ENCODE data around the gene GPA33. TPM values are rescaled to one million over a fixed set of nuclear protein-coding genes. Genes with fewer than 3 reads are reported as not detected.

GPA33 gene
- polyA plus RNA-seq, 1 donor = 0.12 TPM

DNA sequence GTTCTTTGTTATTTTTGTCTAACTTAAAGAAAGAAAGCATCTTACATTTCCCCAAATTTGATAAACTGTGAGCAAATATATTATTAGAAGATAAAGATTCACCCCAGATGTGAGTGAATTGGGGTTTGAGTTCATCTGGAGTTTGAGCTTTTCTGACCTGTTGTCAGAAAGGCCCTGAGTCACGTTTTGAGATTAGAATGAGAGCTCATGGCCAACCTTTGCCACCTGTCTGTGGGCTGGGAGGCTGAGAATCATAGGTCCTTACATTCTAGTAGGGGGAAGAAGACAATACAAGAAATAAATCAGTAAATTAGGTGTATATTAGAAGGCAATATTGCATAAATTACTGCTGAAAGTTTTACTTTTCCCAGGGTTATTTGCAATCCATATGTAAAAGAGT is 26.0 kb upstream of the GPA33 start:
- no peak for DNase-seq

GRCh38 chr1:167115655-167116054 is 25.5 kb upstream of the GPA33 start:
- no peak for DNase-seq

DNA sequence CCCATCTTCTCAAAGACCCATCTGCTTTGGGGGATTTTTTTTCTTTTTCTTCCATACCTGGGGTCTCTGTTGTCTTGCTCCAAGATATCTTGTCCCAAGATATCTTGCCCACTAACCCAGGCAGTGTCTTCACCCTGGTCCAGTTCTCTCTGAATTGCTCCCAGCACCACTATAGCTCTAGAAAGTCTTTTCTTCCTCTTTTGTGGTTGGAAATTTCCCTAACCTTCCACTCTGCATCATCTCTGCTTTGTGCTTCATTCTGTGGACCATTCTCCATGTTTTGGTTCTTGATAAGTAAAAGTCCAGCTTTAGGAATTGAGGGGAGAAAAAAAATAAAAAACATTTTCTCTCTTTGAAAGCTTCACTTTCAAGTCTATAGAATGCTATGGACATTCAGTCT is 24.5 kb upstream of the GPA33 start:
- no peak for DNase-seq

DNA sequence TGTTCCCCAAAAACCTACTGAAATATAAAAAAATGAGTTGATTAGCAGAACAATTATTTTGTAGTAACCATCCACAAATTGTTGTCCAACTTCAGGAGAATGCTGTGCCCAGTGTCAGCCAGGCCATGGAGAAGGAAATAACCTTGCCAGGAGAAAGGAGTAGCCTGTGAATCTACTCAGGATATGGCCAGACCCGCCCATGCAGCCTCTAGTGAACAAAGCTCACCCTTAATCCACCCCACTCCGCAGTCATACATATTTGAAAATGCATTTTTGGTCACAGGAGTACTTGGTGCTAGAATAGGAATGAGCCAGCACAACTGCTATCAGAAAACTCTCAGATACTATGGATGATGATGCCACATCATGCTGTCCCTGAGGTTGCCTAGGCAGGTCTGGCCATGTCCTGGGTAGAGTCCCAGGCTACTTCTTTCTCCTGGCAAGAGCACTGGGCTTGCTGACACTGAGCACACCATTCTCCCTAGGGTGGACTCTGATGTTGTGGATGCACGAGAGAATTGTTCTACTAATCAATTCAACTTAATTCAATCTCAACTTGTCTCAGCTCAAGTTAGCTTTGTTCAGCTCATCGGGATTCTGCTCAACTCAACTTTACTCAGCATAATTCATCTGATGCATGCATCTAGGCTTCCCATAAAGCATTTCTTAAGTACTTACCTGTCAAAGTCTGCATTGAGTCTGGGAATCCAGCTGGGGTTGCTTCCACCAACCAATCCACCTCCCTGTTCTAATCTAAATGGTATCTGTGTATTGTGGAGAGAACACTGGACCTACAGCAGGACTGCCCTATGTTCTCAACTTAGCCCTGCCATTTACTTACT is 21.9 kb upstream of the GPA33 start:
- DNase-seq = no peak

- no peak for DNase-seq
These were observed 20.4 kb upstream of the GPA33 start for GRCh38 chr1:167110586-167110985.

- no peak for DNase-seq
These were observed 18.9 kb upstream of the GPA33 start for GRCh38 chr1:167109125-167109524.

DNA sequence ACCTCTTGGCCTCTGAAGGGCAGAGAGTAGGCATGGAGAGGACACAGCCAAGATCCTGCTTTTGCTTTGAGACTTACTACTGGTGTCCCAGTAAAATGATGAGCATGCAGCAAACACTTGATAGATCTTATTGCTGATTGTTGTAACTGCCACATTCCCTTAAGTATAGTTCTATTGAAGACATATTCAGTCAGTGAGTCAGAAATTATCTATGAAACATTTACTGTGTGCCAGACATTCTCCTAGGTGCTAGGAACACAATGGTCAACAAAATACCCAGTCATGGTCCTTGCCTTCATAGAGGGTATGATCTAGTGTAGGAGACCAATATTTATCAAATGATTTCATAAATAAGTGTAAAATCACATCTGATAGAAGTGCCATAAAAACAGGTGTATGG is 17.3 kb upstream of the GPA33 start:
- no peak for DNase-seq

DNA sequence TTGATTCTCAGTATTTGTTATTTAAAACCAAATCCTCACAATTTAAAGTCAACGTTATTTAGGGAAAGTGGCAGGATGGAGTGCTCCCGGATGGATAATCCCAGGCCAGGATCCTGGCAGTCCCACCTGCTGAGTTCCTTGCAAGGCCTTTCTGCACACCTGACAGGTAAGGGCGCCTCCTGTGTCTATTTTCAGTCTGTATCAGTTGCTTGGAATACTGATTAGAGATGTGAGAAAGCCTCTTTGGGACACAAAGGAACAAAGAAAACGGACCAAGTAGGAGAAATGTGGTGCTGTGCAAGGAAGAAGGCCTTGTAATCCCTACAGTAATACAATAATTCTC is 15.9 kb upstream of the GPA33 start:
- DNase-seq = no peak

DNA sequence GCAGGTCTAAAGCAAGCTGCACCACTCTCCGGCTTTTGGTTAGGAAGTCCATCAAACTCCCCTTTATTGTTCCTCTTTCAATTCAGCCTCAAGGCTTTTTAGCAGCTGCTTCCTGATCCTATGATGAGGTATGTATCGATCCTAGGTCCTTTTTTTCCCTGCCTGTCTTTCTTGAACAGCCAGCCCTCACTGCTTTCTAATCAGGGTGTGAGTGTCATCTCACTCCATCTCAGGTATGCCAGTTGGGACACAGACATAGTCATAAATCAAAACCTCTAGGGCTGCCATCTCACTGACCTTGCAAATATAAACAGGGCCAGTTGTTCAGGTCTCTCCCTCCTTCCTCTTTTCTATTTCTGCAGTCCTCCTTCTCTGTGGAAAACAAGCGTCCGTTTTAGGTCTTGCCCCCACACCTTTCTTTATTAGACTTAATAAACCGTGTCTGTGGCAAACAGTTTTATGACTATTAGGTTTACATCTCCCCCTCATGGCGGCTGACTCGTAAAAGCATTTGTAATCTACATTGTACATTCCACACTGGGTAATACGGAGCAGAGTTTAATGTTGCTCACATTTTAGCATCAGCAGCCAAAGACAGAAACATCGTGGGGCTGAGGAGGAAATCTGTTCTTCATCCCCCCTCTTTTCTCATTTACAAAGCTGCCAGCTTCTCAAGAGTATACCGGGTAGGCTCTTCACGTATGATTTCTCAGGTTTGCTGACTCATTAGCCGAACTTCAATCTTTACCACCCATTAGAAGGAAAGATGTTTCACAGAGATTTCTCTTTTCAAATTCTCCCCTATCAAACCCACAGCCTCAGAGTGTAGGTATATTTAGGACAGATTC is 15.3 kb upstream of the GPA33 start:
- no peak for DNase-seq

DNA sequence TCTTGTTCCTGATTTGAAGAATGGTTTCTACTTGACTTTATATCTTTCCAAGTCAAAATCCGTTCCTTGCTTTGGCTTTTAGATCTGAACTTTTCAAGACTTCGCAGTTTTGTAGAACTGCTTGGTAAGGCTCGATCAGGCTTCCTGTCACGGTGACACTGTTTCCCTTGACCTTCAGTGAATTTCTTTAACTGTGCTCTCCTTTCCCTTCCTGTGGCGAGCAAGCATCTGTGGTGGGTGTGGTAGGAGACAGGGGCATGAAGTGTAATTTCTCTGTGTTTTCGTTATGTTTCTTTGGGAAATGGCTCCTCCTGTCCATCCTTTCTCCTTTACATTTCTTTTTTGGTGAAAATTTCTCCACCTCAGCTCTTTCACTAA is 14.1 kb upstream of the GPA33 start:
- DNase-seq = no peak

- no peak for DNase-seq
These were observed 12.9 kb upstream of the GPA33 start for GRCh38 chr1:167102906-167103573.

- no peak for DNase-seq
These were observed 11.6 kb upstream of the GPA33 start for GRCh38 chr1:167101754-167102153.

GRCh38 chr1:167100730-167101129 is 10.6 kb upstream of the GPA33 start:
- DNase-seq = no peak

DNA sequence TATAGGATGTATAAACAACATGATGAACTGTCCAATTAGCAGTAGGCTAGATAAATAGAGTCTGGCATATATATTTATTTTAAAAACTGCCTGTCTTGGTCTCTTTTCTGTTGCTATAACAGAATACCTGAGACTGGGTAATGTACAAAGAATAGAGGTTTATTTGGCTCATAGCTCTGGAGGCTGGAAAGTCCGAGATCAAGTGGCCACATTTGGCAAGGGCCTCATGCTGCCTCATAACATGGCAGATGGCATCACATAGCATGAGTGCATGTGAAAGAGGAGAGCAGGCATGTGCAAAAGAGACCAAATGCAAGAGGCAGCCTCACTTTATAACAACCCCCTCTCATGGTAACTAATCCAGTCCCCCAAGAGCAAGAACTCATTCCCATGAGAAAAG is 9.7 kb upstream of the GPA33 start:
- no peak for DNase-seq

DNA sequence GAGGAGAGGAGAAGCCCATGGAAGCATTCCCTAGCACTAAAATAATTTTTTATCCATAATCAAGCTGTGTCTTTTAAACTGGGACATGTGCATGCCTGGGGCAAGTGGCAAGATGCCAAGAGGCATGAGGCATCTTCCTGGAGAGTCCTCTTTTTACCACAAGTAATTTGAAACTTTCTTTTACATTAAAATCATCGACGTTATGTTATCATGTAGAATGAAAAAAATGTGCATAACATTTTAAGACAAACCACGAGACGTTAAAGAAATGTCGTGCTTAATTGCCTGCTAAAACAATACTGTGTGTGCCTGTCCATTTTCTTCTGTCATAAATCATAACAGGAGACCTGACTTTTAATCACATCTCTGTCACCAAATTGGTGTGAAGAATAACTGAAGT is 5.2 kb upstream of the GPA33 start:
- DNase-seq = no peak

DNA sequence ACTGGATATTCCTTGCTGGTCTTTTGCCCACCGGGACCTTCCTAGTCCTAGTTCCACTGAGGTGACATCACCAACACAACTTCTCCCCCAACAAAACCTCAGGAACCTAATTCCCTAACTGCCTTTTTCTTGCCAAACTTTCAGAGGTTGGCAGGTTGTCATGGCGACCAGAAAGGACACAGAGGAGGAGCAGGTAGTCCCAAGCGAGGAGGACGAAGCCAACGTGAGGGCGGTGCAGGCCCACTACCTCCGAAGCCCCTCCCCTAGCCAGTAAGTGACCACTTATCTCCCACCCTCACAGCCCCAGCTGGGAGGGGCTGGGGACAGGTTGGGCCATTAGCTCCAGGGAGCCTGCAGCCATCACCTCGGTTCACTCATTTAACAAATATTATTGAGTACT is 4.5 kb upstream of the GPA33 start:
- no peak for DNase-seq

- DNase-seq = peak; percentile 25
These were observed 3.8 kb upstream of the GPA33 start, which contains the start of gene STYXL2 for GRCh38 chr1:167093846-167094516. TSS of gene STYXL2 (plus strand) at chr1:167094075. CDS start at chr1:167094850, 775 bp downstream.

- no peak for DNase-seq
These were observed 2.5 kb upstream of the GPA33 start for GRCh38 chr1:167092653-167093052.

GRCh38 chr1:167089939-167090313 is 251 bp downstream of the GPA33 start:
- DNase-seq = no peak

GRCh38 chr1:167088746-167089417 is 1.3 kb downstream of the GPA33 start:
- DNase-seq = no peak

GRCh38 chr1:167086768-167087167 is 3.4 kb downstream of the GPA33 start:
- DNase-seq = no peak

GRCh38 chr1:167086033-167086432 is 4.1 kb downstream of the GPA33 start:
- no peak for DNase-seq

Data from hindlimb muscle (tissue), 1 donor.